Endothelial cell (in vitro differentiated cells): ENCODE measurements around the gene KBTBD12. TPM values are rescaled to one million over a fixed set of nuclear protein-coding genes. Genes with fewer than 3 reads are reported as not detected.

Source experiments
- DNase-seq: peaks from one replicate; pipeline ENCODE4 v3.0.0; 2021; ENCODE audit warnings: low spot score
- H3K27ac Mint-ChIP-seq: one replicate; pipeline ENCODE4 v1.8.0; 2021; ENCODE audit warnings: mixed read lengths, inconsistent platforms; ENCODE audit not compliant: unreplicated experiment
- H3K27me3 Mint-ChIP-seq: one replicate; pipeline ENCODE4 v1.8.0; 2021; ENCODE audit warnings: mild to moderate bottlenecking, moderate library complexity, mixed read lengths, inconsistent platforms; ENCODE audit not compliant: unreplicated experiment
- H3K36me3 Mint-ChIP-seq: one replicate; pipeline ENCODE4 v1.8.0; 2021; ENCODE audit warnings: mild to moderate bottlenecking, low read depth, mixed read lengths, inconsistent platforms; ENCODE audit not compliant: unreplicated experiment
- H3K4me1 Mint-ChIP-seq: one replicate; pipeline ENCODE4 v1.8.0; 2021; ENCODE audit warnings: mild to moderate bottlenecking, mixed read lengths, inconsistent platforms; ENCODE audit not compliant: unreplicated experiment
- H3K4me3 Mint-ChIP-seq: one replicate; pipeline ENCODE4 v1.8.0; 2021; ENCODE audit warnings: mild to moderate bottlenecking, mixed read lengths, inconsistent platforms; ENCODE audit not compliant: unreplicated experiment
- H3K9me3 Mint-ChIP-seq: one replicate; pipeline ENCODE4 v1.8.0; 2021; ENCODE audit warnings: mixed read lengths, inconsistent platforms; ENCODE audit not compliant: unreplicated experiment
- CTCF ChIP-seq: fragments of 200-600 bp; sonication (generic); IDR thresholded peaks from one replicate; pipeline ENCODE4 v1.5.0; 2021; ENCODE audit warnings: antibody characterized with exemption; ENCODE audit not compliant: unreplicated experiment
- total RNA-seq: library from RNA; stranded (reverse); fragmentation: NEBNext Ultra II Directional; extraction: Animal tissue kit (Norgen Biotek cat#: 25700); gene quantifications from one replicate; pipeline ENCODE4 v1.2.1, GENCODE V29; 2021; ENCODE audit not compliant: unreplicated experiment

KBTBD12 gene
- total RNA-seq, 1 donor from 2014 or later = 0.05 TPM

GRCh38 chr3:128021768-128022372 is 106.8 kb downstream of the KBTBD12 start:
- Mint-ChIP-seq H3K27me3 (no peaks in the 10 kb centered on the region), H3K36me3 (no peaks in the 10 kb centered on the region)
- TF ChIP-seq CTCF = no peak

GRCh38 chr3:128033102-128033501 is 118.1 kb downstream of the KBTBD12 start:
- TF ChIP-seq CTCF = no peak
- DNase-seq = no peak
- no peaks in the 10 kb centered on the region for H3K27me3 Mint-ChIP-seq
- H3K9me3 Mint-ChIP-seq = no peaks in the 10 kb centered on the region
- H3K4me1 Mint-ChIP-seq = peaks cover 7% of the 10 kb centered on the region
- H3K4me3 Mint-ChIP-seq = no peak overlapping the region
- no peak overlapping the region for H3K27ac Mint-ChIP-seq
- H3K36me3 Mint-ChIP-seq = no peaks in the 10 kb centered on the region

More at GRCh38 chr3:128021768-128022372, 106.8 kb downstream of the KBTBD12 start:
- Mint-ChIP-seq H3K4me3 (no peak overlapping the region), H3K9me3 (no peaks in the 10 kb centered on the region), H3K4me1 (no peaks in the 10 kb centered on the region), H3K27ac (no peak overlapping the region)
- no peak for DNase-seq

GRCh38 chr3:128036119-128036518 is 121.1 kb downstream of the KBTBD12 start:
- Mint-ChIP-seq H3K4me3 (no peak overlapping the region), H3K27me3 (no peaks in the 10 kb centered on the region), H3K4me1 (peaks cover 7% of the 10 kb centered on the region), H3K27ac (no peak overlapping the region), H3K9me3 (no peaks in the 10 kb centered on the region), H3K36me3 (no peaks in the 10 kb centered on the region)
- no peak for TF ChIP-seq CTCF
- no peak for DNase-seq

Other genes with a start within 250 kb of the KBTBD12 start
- gene ABTB1, start 242.3 kb upstream of the KBTBD12 start, total RNA-seq = 8.7 TPM
- 0.97 TPM for gene MGLL, start 92.7 kb upstream of the KBTBD12 start, total RNA-seq
- gene SEC61A1, start 137.2 kb downstream of the KBTBD12 start, total RNA-seq = 296 TPM
- 30.3 TPM for gene RUVBL1, start 208.6 kb downstream of the KBTBD12 start, total RNA-seq
- gene EEFSEC, start 238.2 kb downstream of the KBTBD12 start, total RNA-seq = 7.1 TPM